HUDEP-2 (cell line): ENCODE results near the gene PDGFA.

ENCODE experiments used
- DNase-seq, 76 experiments: peaks; one replicate each; lab custom pipeline; 2025; ENCODE audit not compliant: unreplicated experiment in 76 of 76; lab: John Stamatoyannopoulos, UW

PDGFA gene

DNA sequence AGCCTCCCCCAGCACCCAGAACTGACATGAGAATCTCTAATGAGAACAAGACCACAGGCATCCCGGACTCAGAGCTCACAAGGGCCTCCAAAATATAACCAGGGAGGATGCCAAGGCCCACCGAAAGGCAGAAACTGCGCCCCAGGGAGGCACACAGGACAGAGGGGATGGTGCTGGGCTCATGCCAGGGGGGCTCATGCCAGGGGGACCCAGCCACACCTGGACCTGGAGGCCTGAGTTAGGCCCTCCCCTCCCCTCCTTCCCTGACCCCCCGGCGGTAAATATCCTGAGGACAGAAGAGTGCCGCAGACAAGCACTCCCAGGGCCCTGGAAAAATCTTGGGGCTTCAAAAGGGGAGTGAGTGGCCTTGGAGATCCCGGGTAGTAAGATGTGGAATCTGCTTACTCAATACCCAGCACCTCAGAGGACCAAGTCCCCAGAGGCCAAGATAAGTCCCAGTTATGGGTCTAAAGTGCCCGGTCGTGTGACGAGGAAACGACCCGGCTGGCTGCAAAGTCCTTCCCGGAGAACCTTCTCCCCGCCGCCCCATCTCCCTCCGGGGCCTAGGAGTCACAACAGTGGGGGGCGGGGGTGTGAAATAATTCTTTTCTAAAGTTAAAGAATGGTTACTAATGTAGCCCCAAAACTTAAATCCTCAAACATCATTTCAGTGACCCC, 11.9 kb downstream of the PDGFA start:
- DNase-seq, result no peak

DNA sequence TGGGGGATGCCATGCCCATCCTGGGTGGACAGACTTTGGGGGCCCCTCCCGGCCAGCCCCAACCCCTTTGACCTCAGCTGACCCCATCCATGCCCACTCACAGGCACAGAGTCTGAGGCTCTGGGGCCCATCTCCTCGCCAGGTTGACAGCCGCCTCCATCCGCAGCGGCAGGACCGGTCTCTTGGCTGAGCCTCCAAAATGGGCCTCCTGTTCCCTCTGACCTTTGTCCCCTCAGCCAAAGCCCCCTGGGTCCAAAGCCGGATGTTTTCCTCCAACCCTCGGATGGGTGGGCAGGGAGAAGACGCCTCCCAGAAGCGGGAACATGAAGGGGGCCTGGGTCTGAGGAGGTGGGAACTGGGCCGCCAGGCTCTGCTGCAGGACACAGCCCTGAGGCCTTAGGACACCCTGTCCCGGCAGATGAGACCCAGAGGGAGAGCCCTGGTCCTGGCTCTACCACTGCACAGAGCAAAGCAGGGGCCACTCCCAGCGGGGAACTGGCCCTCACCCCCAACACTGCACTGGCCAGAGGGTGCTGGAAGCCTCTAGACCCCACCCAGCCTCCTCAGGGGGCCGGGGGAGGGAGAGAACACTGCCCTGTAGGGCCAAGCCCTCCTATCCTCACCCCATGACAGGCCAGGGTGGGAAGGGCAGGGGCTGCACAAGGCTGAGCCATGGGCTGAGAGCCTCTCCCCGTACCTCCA, 12.6 kb downstream of the PDGFA start:
- no peak for DNase-seq

DNA sequence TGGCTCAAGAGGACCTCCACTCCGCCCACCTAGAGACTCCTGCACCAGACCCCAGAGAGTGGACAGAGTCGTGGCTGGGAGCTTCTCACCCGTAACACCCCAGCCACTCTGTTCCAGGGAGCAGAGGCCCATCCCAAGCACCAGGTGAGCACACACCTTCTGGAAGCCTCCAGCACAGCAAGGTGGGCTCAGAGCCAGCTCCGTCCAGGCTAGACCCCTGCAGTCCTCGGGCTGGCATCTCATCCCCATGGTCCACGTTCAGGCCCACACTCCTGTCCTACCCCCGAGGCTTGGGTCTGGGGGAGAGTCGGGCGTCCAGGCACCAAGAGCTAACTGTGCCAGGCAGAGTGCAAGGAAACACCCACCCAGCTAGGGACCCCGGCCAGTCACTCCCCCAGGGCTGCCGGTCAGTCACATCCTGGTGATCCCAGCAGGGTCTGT, 13.2 kb downstream of the PDGFA start:
- DNase-seq, result no peak

DNA sequence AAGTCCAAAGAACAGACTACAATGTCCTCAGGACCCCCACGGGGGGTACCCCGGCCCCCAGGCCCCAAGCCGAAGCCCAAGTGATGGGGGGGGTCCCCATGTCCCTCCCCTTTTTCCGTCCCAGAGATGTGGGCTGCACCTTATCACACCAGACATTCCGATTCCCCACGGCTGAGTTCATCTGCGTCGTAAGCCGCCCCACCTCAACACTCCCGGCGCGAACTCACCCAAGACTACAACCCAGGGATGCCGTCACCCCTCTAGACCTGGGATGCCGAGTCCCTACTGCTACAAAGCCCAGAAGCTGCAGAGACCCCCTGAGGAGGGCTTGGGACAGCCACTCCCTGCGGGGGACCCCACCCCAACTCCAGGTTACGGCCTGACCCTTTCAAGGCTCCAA, 14.5 kb downstream of the PDGFA start:
- no peak for DNase-seq

DNA sequence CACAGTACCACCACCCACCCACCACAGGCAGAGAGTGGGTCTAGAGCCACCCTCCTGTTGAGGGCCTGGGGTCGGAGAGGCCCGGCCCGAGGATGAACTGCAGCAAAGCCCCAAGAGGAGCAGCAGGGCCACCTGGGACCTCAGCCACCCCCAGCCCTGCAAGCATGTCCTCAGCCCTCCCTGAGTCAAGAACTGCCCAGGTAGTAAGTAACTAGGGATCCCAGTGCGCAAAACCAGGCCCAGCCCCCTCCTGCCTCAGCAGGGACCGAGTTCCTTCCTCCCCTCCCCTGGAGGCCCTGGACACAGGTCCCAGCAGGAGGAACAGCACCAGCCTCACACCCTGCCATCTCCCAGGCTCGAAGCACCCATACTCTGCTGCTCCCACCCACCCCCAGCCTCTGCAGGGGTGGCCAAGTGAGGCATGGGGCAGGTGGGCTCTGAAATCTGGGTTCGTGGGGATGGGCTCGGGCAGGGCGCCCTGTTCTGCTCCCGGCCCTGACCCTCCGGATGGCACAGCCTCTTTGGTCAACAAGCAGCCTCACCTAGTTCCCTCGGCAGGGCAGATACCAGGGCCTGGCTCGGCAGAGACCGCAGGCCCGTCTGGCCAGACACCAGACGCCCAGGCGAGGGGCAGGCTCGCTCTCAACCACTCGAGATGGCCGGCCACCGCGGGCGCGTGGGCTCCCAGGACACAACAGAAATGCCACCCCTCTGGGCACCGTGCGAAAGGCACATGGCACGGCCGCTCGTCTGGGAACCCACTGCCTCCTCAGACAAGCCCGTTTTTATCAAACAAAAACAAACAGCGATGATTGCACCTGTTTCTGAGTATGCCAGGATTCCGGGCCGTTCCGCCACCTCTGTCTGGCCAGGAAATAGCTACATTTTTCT, 15.2 kb downstream of the PDGFA start:
- no peak for DNase-seq

DNA sequence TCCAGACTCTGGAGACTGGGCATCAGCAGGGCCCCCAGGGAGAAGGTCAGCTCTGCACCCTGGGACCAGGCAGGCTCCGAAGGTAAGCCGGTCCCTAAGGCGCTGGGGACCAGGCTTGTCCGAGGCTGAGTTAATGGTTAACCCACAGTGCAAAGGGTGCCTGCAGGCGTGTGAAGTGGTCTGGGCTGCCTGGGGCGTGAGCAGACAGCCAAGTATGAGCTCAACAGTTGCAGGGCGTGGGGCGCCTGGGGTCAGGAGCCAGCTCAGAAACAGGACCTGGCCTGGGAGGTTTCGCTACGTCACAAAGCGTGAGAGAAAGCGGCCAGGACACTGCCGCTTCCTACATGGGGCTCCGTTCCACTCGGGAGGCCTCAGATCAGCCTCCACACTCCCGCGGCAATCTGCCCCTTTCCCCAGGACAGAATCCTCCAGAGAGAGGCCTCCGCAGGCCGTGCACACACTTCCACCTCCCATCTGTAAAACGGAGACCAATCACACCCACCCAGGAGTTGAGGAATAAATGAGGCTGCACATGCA, 16.0 kb downstream of the PDGFA start:
- no peak for DNase-seq

DNA sequence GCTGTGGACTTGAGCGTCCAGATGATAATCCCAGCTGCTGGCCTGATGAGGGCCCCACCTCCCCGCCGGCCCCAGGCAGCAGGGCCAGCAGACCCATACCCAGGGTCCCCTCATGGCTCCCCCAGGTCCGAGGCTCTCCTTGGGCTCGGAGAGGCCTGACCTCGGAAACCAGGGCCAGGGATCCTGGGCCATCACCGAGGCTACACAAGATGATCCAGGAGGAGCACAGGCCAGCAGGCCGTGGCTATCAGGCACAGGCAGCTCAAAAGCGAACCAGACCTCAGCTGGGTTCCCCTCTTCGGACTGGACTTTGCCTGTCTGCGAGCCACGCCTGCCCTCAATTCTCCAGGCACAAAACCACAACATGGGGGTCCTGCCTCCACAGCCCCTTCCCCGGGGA, 17.4 kb downstream of the PDGFA start:
- DNase-seq, result no peak

DNA sequence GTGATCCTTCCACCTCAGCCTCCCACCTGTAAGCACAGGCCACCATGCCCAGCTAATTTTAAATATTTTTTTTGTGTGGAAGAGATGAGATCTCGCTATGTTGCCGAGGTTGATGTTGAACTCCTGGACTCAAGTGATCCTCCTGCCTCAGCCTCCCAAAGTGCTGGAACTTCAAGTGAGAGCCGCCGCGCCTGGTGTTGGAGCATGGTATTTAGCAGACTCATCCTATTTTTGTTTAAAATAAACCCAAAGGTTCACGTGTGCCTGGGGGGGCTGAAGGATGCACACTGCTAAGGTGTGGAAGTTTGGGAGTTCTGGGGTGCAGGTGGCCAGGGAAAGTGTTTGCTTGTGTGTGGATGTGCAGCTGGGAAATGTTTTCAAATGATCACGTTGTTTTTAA, 18.1 kb downstream of the PDGFA start:
- DNase-seq, result no peak

DNA sequence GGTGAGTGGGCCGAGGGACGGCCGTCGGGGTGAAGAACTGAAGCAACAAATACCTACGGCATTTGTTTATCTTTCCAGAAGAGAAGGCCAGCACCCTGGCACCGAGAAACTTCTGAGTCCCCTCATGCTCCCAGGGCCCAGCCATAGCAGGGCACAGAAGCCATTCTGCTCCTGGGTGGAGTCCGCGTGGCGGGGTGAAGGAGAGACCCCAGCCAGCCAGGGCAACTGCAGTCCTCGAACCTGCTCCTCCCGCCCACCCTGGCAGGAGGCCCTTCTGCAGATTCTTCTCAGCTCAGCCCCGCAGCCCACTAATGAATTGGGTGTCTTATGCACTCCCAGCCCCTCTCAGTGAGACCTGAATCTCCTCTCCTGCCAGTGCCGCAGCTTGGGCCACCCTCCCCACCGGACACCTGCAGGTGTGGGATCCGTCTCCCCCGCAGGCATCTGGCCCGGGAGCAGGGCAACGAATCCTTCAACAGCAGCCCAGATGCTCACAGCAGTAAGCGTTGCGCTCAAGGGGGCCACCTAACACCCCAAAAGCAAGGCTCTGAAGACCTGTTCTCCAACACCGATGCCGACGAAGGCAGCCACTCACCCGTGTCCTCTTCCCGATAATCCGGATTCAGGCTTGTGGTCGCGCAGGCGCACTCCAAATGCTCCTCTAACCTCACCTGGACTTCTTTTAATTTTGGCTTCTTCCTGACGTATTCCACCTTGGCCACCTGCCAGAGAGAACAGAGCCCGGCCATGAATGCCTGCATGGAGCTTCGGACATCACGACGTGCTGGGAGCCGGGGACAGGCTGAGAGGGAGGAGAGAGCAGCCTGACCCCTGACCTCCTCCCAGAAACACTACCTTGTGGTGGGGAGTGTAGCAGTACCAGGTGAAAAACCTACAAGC, 18.9 kb downstream of the PDGFA start:
- no peak for DNase-seq

DNA sequence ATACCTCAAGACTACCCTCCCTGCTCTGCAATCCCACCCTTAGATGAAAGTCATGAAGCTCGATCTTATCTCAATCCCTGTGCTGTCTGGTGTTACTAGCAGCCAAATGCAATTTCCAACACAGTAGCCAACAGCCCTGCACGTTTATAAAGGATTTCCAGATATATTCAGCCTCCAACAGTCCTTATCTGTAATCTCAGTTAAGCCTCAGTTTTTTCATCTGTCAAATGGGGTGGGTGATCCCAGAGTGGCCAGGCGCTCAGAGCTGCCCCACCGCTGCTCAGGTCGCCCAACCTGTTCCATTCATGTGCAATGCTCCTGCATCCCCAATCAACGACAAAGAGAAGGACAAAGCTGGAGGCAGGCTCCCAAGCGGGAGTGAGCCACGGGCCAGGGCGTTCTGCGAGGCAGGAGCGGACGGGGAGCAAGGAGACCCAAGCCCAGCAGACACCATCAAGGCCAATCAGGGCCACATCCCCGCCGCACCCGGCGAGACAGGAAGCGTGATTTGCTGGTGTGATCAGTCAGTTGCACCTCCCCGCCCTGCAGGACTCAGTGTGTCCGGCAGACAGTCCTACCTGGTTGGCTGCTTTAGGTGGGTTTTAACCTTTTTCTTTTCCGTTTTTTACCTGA, 19.7 kb downstream of the PDGFA start:
- no peak for DNase-seq

DNA sequence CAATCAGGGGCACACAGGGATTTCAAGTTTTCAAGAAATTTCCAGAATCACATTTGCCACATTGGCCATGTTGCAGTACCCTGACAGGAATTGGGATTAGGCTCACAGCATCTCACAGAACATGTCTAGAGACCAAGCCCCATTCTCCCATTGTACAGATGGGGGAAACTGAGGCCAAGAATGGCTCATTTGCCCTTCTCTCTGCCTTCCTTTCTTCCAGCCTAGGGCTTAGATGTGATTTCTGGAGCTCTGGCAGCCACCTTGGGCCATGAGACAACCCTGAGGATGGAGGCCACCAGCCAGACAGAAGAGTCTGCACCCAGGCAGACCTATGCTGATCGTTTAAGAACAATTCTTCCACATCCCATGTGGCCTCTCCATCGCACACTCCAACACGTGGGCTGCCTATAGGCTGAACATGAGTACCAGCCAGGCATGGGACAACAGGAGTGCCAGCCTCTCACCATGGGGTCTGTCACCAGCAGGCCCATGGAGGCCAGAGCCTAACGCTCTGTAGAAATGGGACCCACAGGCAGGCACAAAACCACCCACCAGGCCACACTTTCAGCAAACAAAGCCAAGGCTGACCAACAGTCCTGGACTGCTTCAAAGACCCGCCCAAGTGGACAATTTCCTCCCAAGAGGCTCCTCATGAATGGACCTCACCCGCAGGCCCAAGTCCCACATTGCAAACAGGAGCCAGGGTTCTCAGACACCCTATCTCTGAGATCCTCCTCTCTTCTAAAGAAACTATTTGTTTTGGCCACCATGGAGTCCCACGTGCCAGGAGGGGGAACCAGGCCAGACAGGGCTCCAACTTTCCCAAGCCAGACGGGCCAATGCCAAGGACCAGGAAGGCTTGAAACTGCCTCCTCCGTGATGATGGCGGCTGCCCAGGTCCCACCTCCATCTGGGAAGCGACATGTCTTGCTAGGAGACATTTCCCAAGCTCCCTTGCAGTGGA, 20.7 kb downstream of the PDGFA start:
- no peak for DNase-seq

DNA sequence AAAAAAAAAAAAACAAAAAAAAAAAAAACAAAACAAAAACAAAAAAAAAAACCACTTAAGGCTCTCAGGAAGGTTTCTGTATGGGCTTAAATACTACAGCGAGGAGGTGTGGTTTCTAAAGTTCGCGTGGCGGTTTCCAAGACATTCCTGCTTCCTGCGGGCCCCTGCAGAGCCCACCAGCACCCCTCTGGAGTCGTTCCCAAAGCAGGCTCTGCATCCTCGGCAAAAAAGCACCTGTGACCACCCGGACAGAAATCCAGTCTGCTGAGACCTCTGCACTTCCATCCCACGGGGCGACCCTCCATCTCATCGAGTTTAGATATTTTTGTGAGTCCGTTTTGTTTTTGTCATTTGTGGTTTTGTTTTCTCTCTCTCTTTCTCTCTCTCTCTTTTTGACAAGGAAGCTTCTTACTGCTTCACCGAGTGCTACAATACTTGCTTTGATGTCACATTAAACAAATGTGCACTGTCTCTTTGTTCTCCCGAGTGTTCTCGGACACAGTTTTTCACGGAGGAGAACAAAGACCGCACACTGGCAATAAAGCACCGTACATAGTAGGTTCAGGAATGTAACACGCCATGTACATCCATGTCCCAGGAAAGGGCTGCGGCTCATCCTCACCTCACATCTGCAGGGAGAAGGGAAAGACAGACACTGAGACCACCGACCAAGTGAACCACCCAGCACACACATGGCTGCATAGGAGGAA, 21.5 kb downstream of the PDGFA start:
- no peak for DNase-seq

DNA sequence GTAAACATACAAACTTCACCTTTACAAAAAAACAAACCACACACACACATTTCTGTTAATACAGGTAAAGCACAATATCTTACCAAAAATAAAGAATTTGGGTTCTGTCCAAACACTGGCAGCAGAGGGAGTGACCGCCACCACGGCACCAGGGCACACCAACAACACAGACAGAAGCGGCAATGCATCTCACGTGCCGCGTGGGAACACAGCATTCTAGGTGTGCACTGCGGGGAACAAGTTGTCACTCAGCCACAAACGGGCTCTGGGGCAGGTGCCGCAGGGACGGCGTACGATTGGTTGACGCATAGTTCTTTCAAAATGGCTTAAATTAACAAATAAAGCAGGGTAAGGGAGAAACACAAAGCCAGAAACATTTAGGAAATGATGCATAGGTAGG, 22.3 kb downstream of the PDGFA start:
- DNase-seq, result no peak

DNA sequence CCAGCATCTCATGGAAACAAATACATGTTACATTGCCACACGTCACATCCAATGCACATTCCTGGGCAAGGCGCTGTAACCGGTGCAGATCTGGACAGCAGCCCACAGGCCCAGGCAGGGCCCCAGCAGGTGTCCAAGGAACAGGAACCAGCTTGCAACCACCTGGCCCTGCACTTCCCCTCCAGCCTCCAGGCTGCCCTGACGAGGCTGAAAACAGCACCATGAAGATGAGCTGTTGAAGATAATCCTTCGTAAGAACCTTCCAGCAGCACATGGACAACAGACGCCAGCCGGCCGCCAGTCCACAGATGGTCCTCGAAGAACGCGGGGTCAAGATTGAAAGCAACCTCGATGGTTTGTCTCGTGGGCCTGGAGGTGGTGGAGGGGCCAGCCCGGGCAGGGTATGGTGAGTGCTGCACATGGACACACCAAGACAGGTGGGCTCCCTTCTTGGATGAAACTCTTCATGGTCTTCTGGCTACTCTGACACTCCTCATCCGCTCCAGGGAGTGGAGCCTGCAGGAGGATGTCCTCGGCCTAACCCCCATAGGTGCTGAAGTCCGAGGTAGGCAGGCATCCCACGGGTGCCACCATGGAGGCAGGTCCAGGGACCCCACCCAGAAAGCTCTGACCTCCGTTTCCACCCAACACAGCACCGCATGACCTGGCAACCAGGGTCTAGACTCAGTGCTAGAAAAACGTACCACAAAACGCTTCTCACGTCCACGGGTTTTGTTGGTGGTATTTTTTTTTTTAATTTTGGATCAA, 22.9 kb downstream of the PDGFA start:
- no peak for DNase-seq

DNA sequence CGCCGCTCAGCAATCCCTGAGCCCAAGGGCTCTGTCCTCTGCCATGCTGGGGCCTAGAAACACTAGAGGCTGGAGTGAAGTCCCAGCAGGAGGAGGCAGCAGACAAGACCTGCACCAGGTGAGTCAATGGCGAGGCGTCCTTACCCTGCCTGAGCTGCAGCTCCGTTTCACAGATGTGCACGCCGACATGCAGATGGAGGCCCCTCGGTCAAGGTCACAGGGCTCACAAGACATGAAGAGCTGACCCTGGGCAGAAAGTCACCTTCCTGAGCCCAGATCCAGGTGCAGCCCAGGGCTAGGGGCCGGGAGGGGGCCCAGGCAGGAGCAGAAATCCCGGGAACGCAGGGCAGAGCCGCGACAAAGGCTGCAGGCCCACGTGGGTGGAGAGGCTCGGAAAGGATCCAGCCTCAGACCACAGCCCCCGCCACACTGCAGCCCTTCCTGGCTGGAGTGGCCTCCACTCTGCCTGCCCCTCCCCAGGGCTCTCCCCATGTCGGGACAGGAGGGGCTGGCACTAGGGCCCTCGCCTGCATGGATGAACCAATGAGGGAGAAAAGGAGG, 23.8 kb downstream of the PDGFA start:
- DNase-seq, result no peak

DNA sequence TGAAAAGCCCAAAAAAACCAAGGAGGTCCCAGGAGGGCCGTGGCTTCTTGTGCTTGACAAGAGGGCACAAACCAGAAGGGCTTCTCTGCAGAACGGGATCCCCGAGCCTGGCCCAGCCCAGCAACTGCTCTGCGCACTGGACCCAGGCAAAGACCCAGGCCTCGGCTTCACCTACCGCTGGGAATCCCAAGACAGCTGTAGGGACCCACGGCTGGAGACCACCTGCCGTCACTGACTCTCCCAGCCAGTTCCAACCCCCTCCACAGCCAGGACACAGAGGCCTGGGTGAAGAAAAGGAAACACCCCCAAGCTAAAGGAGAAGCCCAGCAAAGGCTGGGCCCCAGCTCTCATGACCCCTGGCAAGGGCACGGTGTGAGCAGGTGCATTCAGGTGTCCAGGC, 24.3 kb downstream of the PDGFA start:
- no peak for DNase-seq

DNA sequence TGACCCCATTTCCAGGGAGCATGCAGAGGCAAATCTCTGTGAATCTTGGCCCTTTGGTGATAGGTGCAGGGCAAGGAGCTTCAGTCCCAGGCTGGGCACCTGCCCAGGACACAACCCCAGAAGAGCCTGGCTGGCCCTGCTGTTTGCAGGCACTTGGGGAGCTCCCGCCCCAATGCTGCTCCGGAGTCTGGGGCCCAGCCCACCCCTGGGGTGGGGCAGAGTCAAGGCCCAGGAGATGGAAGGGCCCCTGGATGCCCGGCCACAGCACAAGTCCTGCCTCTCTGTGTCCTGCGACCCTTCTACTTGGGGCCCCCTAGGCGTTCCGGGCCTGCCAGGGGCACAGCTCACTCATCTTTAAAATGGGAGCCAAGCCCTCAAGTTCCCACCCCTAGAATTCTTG, 24.7 kb downstream of the PDGFA start:
- no peak for DNase-seq
